Loucy (cell line): ENCODE results near the gene MTX2.

Experiments used
- CTCF ChIP-seq: fragments of 200-600 bp; sonication (generic); conservative IDR thresholded peaks from 2 replicates; pipeline ENCODE4 v1.5.1; 2014; ENCODE audit warnings: mild to moderate bottlenecking, antibody characterized with exemption, low read length
- EZH2phosphoT487 ChIP-seq: fragments of 200-600 bp; IDR thresholded peaks from 2 replicates; pipeline ENCODE4 v1.6.1; 2018; ENCODE audit warnings: antibody characterized with exemption, mild to moderate bottlenecking, moderate library complexity, borderline replicate concordance

DNA sequence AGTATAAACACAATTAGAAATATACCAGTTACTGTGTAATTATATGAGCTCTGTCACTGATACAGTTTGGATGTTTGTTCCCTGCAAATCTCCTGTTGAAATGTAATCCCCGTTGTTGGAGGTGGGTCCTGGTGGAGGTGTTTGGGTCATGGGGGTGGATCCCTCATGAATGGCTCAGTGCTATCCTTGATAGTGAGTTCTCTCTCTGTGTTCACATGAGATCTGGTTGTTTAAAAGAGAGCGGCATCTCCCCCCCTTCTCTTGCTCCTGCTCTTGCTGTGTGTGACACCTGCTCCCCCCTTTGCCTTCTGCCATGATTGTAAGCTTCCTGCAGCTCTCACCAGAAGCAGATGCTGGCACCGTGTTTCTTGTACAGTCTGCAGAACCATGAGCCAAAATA, 24.1 kb downstream of the MTX2 start:
- TF ChIP-seq EZH2phosphoT487 (no peak), CTCF (no peak)
